ENCODE data around the gene ALDH9A1.
A peak's percentile ranks its signal among the peaks of the same experiment; 100 is the strongest.

DNA sequence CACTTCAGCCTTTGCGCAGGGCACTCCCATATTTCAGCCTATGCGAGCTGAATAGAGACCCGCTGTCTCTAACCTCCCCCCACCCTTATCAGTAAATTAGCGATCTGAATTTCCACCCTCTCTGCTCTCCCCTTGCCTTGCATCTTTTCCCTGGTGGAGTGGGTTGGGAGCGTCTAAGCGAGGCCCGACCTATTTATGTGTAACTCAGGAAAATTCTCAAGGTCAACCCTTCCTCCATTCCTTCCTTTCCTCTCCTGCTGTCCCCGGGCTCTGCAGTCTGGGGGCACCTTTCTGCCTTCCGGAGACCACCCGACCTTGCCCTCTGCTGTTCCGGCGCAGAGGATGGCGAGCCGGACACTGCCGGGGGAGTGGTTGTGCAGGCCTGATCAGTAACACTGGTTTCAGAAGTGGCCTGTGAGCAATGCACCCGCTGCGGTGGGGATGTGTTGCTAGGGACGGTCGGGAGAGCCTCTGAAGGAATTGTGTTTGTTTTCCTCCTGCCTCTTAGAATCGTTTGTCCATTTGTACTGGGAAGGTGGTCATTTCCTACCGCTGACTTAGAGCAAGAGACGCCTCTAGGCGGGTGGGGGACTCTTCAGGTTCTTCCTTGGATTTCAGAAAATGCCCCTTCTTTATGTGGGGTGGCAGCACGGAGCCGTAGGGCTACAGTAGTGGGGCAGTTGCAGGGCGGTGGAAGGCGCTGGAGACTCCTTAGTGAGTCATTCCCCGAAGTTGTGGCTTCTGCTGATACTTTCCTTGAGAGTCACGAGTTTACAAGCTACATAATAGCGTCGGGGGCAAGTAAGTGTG, 66.8 kb downstream of the ALDH9A1 start:
- TF ChIP-seq, protein P1, sequence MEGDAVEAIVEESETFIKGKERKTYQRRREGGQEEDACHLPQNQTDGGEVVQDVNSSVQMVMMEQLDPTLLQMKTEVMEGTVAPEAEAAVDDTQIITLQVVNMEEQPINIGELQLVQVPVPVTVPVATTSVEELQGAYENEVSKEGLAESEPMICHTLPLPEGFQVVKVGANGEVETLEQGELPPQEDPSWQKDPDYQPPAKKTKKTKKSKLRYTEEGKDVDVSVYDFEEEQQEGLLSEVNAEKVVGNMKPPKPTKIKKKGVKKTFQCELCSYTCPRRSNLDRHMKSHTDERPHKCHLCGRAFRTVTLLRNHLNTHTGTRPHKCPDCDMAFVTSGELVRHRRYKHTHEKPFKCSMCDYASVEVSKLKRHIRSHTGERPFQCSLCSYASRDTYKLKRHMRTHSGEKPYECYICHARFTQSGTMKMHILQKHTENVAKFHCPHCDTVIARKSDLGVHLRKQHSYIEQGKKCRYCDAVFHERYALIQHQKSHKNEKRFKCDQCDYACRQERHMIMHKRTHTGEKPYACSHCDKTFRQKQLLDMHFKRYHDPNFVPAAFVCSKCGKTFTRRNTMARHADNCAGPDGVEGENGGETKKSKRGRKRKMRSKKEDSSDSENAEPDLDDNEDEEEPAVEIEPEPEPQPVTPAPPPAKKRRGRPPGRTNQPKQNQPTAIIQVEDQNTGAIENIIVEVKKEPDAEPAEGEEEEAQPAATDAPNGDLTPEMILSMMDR (IDR thresholded peaks at IDR 0.05), result peak in 2 of 4 donors; percentile 8 to 14
- TF ChIP-seq POLR2A (IDR thresholded peaks at IDR 0.05), result no peak
